GM23338 (cell line): ENCODE measurements around the gene SUPT5H.

Experiments
- CREB1 ChIP-seq: fragments of 250-450 bp; sonication (Bioruptor Pico); IDR thresholded peaks from 2 replicates; pipeline ENCODE4 v1.5.0; 2020; ENCODE audit warnings: low read depth, mild to moderate bottlenecking, moderate library complexity
- EZH2 ChIP-seq: fragments of 200-600 bp; sonication (generic); IDR thresholded peaks from one replicate; pipeline ENCODE4 v1.8.0; 2017; ENCODE audit warnings: antibody characterized with exemption, mild to moderate bottlenecking, low read depth; ENCODE audit not compliant: unreplicated experiment
- EZH2phosphoT487 ChIP-seq: fragments of 200-600 bp; sonication (generic); IDR thresholded peaks from one replicate; pipeline ENCODE4 v1.8.1; 2018; ENCODE audit warnings: antibody characterized with exemption; ENCODE audit not compliant: unreplicated experiment
- JUNB ChIP-seq: IDR thresholded peaks from one replicate; pipeline ENCODE4 v1.6.1; 2016; ENCODE audit warnings: antibody characterized with exemption; ENCODE audit not compliant: unreplicated experiment
- POLR2AphosphoS5 ChIP-seq: IDR thresholded peaks from 2 replicates; pipeline ENCODE4 v1.6.1; 2016; ENCODE audit warnings: antibody characterized with exemption, low read depth
- TF ChIP-seq, protein P1 (sequence below), 2 experiments: fragments of 200-600 bp in 1 of 2; sonication (generic) in 1 of 2; conservative IDR thresholded peaks; 2 replicates each; pipeline versions ENCODE4 v1.5.1 to v1.6.1; 2016 to 2017; ENCODE audit warnings: antibody characterized with exemption in 2 of 2, low read depth in 2 of 2, mild to moderate bottlenecking in 2 of 2, moderate library complexity in 1 of 2
- TF ChIP-seq, protein P2 (sequence below): IDR thresholded peaks from 2 replicates; pipeline ENCODE4 v1.6.1; 2016; ENCODE audit warnings: antibody characterized with exemption
- TF ChIP-seq, protein P3 (sequence below): IDR thresholded peaks from one replicate; pipeline ENCODE4 v1.6.1; 2018; ENCODE audit warnings: antibody characterized with exemption; ENCODE audit not compliant: unreplicated experiment

DNA sequence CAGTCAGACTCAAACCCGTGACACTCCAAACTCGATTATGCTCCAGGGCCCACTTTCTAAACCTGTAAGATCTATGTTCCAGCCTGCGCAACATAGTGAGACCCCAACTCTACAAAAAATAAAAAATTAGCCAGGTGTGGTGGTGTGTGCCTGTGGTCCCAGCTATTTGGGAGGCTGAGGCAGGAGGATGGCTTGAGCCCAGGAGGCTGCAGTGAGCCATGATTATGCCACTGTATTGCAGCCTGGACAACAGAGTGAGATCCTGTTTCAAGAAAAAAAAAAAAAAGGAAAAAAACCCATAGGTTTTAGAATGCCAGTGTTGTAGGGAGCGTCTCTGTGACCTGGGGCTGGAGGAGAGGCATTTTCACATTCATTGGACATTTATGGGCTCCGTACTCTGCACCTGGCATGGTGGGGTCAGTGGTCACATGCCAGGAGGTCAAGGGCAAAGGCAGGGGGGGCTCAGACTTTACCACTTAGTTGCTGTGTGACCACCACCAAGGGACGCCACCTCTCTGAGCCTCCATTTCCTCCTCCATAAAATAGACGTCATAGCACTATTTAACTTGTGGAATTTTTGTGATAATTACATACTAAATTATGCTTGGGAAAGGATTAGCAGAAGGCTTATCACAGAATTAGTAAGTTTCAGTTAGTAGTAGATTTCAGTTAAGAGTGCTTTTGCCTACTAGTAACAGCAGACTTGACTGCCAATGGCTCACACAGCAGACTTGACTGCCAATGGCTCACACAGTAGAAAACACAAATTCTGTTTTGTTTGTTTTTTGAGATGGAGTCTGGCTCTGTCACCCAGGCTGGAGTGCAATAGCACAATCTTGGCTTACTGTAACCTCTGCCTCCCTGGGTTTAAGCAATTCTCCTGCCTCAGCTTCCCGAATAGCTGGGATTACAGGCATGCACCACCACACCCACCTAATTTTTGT is 75.4 kb downstream of the SUPT5H start:
- TF ChIP-seq, protein P1, sequence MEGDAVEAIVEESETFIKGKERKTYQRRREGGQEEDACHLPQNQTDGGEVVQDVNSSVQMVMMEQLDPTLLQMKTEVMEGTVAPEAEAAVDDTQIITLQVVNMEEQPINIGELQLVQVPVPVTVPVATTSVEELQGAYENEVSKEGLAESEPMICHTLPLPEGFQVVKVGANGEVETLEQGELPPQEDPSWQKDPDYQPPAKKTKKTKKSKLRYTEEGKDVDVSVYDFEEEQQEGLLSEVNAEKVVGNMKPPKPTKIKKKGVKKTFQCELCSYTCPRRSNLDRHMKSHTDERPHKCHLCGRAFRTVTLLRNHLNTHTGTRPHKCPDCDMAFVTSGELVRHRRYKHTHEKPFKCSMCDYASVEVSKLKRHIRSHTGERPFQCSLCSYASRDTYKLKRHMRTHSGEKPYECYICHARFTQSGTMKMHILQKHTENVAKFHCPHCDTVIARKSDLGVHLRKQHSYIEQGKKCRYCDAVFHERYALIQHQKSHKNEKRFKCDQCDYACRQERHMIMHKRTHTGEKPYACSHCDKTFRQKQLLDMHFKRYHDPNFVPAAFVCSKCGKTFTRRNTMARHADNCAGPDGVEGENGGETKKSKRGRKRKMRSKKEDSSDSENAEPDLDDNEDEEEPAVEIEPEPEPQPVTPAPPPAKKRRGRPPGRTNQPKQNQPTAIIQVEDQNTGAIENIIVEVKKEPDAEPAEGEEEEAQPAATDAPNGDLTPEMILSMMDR (conservative IDR thresholded peaks at IDR 0.05; ENCODE audit: low read depth in 2 of 2) = no peak
- TF ChIP-seq EZH2phosphoT487 (no peak), POLR2AphosphoS5 (no peak), EZH2 (no peak), CREB1 (CRISPR knock-in tag) (no peak), JUNB (no peak)
- TF ChIP-seq, protein P2, sequence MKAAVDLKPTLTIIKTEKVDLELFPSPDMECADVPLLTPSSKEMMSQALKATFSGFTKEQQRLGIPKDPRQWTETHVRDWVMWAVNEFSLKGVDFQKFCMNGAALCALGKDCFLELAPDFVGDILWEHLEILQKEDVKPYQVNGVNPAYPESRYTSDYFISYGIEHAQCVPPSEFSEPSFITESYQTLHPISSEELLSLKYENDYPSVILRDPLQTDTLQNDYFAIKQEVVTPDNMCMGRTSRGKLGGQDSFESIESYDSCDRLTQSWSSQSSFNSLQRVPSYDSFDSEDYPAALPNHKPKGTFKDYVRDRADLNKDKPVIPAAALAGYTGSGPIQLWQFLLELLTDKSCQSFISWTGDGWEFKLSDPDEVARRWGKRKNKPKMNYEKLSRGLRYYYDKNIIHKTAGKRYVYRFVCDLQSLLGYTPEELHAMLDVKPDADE = no peak
- TF ChIP-seq, protein P3, sequence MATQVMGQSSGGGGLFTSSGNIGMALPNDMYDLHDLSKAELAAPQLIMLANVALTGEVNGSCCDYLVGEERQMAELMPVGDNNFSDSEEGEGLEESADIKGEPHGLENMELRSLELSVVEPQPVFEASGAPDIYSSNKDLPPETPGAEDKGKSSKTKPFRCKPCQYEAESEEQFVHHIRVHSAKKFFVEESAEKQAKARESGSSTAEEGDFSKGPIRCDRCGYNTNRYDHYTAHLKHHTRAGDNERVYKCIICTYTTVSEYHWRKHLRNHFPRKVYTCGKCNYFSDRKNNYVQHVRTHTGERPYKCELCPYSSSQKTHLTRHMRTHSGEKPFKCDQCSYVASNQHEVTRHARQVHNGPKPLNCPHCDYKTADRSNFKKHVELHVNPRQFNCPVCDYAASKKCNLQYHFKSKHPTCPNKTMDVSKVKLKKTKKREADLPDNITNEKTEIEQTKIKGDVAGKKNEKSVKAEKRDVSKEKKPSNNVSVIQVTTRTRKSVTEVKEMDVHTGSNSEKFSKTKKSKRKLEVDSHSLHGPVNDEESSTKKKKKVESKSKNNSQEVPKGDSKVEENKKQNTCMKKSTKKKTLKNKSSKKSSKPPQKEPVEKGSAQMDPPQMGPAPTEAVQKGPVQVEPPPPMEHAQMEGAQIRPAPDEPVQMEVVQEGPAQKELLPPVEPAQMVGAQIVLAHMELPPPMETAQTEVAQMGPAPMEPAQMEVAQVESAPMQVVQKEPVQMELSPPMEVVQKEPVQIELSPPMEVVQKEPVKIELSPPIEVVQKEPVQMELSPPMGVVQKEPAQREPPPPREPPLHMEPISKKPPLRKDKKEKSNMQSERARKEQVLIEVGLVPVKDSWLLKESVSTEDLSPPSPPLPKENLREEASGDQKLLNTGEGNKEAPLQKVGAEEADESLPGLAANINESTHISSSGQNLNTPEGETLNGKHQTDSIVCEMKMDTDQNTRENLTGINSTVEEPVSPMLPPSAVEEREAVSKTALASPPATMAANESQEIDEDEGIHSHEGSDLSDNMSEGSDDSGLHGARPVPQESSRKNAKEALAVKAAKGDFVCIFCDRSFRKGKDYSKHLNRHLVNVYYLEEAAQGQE = no peak
